ENCODE data around the gene SAA2. TPM values are rescaled to one million over a fixed set of nuclear protein-coding genes. Genes with fewer than 3 reads are reported as not detected.
"Not testable (repeated sequence)": the region's sequence is repeated elsewhere in the genome, so short reads cannot be mapped to it uniquely, and the experiment has no call there.

The SAA2 gene
- total and polyA plus RNA-seq, 8 donors: 2.7 to 98.2 (median 24.2) TPM; not detected in 2

- WGBS, 5 donors: 64 to 81% (median 76%) methylated on average over 4 of the region's 4 CpGs
- H3K4me3 ChIP-seq: no peak overlapping the region
- no peaks in the 10 kb centered on the region for H3K27me3 ChIP-seq
- H3K36me3 ChIP-seq: peaks cover 0 to 7% (median under 1%) of the 10 kb centered on the region in 4 donors
- intact Hi-C loops (cut with DNase I; ENCODE audit: low total_unique reads): no loop called here
- H3K9me3 ChIP-seq: no peaks in the 10 kb centered on the region
- H3K4me1 ChIP-seq: no peaks in the 10 kb centered on the region
- H3K27ac ChIP-seq: no peak overlapping the region
- no peak for DNase-seq
- TF ChIP-seq POLR2AphosphoS5 (IDR thresholded peaks at IDR 0.05) (no peak), EP300 (IDR thresholded peaks at IDR 0.05) (no peak), POLR2A (IDR thresholded peaks at IDR 0.05) (no peak)
- TF ChIP-seq, protein P1, sequence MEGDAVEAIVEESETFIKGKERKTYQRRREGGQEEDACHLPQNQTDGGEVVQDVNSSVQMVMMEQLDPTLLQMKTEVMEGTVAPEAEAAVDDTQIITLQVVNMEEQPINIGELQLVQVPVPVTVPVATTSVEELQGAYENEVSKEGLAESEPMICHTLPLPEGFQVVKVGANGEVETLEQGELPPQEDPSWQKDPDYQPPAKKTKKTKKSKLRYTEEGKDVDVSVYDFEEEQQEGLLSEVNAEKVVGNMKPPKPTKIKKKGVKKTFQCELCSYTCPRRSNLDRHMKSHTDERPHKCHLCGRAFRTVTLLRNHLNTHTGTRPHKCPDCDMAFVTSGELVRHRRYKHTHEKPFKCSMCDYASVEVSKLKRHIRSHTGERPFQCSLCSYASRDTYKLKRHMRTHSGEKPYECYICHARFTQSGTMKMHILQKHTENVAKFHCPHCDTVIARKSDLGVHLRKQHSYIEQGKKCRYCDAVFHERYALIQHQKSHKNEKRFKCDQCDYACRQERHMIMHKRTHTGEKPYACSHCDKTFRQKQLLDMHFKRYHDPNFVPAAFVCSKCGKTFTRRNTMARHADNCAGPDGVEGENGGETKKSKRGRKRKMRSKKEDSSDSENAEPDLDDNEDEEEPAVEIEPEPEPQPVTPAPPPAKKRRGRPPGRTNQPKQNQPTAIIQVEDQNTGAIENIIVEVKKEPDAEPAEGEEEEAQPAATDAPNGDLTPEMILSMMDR (IDR thresholded peaks at IDR 0.05): no peak
Observed at GRCh38 chr11:18271206-18271605, 22.7 kb upstream of the SAA2 start.

DNA sequence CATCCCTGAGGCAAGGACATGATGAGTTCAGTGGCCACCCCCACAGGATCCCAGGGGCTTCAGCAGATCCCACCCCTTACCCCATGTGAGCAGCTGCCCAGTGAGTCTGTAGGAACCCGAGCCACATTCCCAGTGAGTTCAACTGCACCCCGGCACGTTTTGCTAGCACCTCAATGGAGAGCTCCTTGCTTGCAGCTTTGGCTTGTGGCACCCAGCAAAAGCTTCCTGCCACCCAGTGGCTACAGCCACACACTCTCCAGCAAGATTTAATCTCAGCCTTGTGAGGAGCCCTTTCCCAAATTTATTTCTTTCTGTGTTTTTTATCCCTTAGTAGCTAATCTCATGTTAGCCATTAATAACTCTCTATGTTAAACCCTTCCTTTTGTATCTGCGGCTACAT lies 21.6 kb upstream of the SAA2 start:
- Histone ChIP-seq H3K27ac (no peak overlapping the region), H3K36me3 (peaks cover 0 to 2% (median 0%) of the 10 kb centered on the region in 4 donors), H3K9me3 (no peaks in the 10 kb centered on the region), H3K27me3 (no peaks in the 10 kb centered on the region), H3K4me1 (peaks cover 0 to 7% (median 0%) of the 10 kb centered on the region in 4 donors), H3K4me3 (no peak overlapping the region)
- intact Hi-C loops (cut with DNase I; ENCODE audit: low total_unique reads): no loop called here
- 63 to 76% (median 65%) methylated on average over 4 of the region's 4 CpGs for WGBS, 5 donors
- TF ChIP-seq, protein P1 (IDR thresholded peaks at IDR 0.05): no peak
- no peak for TF ChIP-seq EP300 (IDR thresholded peaks at IDR 0.05)
- no peak for DNase-seq

GRCh38 chr11:18269252-18269651 lies 20.8 kb upstream of the SAA2 start:
- H3K27ac ChIP-seq; DNase-seq; H3K27me3 ChIP-seq; H3K4me3 ChIP-seq; H3K36me3 ChIP-seq; H3K9me3 ChIP-seq; H3K4me1 ChIP-seq; intact Hi-C loops (cut with DNase I; ENCODE audit: low total_unique reads): not testable (repeated sequence)
- 80 to 88% (median 85%) methylated on average over 1 to 2 of the region's 5 CpGs; no CpG with 5 or more reads in 1 of the 5 donors for WGBS, 5 donors

DNA sequence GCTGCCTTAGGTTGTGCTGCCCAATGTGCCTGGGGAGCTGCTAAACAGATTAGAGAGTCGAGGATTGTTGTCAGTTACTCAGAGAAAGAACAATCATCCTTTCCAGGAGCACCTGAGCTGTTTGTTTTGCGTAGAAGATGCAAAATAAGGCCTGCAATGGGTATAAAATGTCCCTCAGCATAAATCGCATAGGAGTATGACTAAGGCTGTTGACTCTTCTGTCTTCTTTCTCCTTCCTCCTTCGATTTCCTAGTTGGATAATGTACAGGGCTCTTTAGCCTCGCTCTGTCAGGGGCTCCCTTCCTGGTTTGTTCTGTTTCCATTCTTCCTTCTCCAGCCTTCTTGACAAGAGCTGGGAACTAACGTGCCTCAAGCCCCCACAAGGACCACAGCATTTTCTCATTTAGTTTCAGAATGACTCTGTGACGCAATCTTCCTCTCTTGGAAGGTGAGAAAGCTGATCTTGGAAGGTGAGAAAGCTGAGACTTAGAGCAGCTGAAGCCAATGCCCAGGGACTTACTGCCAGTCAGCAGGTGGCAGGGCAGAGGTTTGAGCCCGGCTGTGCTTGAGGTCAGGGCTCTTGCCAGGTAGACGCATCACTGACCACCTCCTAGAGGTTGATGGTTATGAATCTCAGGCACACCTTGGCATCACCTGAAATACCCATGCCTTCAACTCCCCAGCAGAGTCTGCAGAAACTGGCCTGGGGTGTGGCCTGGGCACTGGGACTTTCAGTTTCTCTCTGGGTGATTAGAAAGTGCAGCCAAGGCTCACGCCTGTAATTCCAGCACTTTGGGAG lies 19.1 kb upstream of the SAA2 start:
- H3K27ac ChIP-seq: peak overlapping the region in 2 of 5 donors; percentile 46 to 64
- WGBS, 5 donors: 46 to 73% (median 63%) methylated on average over 4 to 9 of the region's 10 CpGs; no CpG with 5 or more reads in 1 of the 5 donors

DNA sequence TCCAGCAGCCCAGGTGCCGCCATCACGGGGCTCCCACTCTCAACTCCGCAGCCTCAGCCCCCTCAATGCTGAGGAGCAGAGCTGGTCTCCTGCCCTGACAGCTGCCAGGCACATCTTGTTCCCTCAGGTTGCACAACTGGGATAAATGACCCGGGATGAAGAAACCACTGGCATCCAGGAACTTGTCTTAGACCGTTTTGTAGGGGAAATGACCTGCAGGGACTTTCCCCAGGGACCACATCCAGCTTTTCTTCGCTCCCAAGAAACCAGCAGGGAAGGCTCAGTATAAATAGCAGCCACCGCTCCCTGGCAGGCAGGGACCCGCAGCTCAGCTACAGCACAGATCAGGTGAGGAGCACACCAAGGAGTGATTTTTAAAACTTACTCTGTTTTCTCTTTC lies 17.5 kb upstream of the SAA2 start, which contains the start of gene SAA1:
TSS of gene SAA1 (plus strand) at position 316 of the 400 bp plus-strand sequence. CDS start 624 bp downstream, outside the sequence.
- no peak within 1 kb of the TSS for H3K27ac ChIP-seq
- H3K36me3 ChIP-seq: no peaks in the 10 kb centered on the region
- TF ChIP-seq POLR2A (IDR thresholded peaks at IDR 0.05): no peak
- TF ChIP-seq POLR2AphosphoS5 (IDR thresholded peaks at IDR 0.05): peak in 1 of 3 donors; percentile 13
- intact Hi-C loops (cut with DNase I; ENCODE audit: low total_unique reads): no loop called here
- no peaks in the 10 kb centered on the region for H3K9me3 ChIP-seq
- no peak for DNase-seq
- peaks cover 0 to 7% (median 0%) of the 10 kb centered on the region in 4 donors for H3K4me1 ChIP-seq
- WGBS, 5 donors: 47 to 77% (median 61%) methylated on average over 8 of the region's 8 CpGs
- no peaks in the 10 kb centered on the region for H3K27me3 ChIP-seq
- H3K4me3 ChIP-seq: no peak within 1 kb of the TSS

More for the DNA sequence above, 19.1 kb upstream of the SAA2 start:
- H3K36me3 ChIP-seq; intact Hi-C loops (cut with DNase I; ENCODE audit: low total_unique reads); H3K4me1 ChIP-seq; H3K27me3 ChIP-seq; H3K9me3 ChIP-seq; DNase-seq; H3K4me3 ChIP-seq: not testable (repeated sequence)
